GM20431 (cell line): Measurements from ENCODE around the gene INTS1.

ENCODE experiments used
- in situ Hi-C: fragments of 300-500 bp; cut with MseI, MboI; formaldehyde crosslinking; loops from one replicate; pipeline ENCODE4 v1.15.0; 2020; ENCODE audit warnings: low sequenced_read_pairs; ENCODE audit not compliant: unreplicated experiment

INTS1 gene

GRCh38 chr7:1512781-1513656 lies 8.8 kb upstream of the INTS1 start:
- in situ Hi-C loops, result no loop called here

DNA sequence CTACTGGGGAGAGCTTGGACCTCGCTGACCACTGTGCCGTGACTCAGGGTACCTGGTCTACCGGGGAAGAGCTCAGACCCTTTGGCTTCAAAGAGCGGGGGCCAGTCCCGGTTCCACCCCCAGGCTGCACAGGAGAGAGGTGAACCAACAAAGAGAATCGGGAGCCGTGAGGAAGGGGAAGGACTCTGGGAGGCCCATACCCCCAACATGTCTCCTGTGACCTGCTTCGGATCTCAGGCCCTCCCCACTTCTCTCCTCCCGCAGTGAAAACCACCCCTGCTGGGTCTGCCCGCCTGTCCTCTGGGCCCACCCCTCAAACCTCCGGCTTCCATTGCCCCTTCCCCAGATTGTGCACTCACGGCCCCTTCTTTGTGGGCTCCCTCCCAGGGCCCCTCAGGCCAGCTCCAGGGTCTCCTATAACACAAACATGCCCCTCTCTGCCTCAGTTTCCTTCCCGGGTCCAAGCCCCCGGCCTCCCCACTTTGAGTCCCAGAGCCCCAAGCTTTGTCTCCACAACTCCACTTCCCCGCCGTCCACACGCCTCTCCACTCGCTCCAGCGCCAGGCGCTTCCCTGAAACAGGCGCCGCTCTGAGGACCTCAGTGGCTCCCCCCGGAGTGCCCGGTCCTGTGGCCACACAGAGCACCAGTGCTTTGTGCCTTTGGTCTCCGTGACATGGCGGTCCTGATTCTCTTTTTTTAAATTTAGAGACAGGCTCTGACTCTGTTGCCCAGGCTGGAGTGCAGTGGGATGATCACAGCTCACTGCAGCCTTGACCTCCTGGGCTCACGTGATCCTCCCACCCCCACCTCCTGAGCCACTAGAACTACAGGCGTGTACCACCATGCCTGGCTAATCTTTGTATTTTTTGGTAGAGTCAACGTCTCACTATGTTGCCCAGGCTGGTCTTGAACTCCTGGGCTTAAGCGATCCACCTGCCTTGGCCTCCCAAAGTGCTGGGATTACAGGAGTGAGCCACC lies 7.5 kb upstream of the INTS1 start:
- in situ Hi-C loops, result no loop called here

GRCh38 chr7:1510780-1511154 lies 6.6 kb upstream of the INTS1 start:
- in situ Hi-C loops, result no loop called here

GRCh38 chr7:1509226-1509625 lies 5.0 kb upstream of the INTS1 start:
- in situ Hi-C loops, result no loop called here

- in situ Hi-C loops, result no loop called here
Observed at GRCh38 chr7:1508277-1508758, 4.1 kb upstream of the INTS1 start.

DNA sequence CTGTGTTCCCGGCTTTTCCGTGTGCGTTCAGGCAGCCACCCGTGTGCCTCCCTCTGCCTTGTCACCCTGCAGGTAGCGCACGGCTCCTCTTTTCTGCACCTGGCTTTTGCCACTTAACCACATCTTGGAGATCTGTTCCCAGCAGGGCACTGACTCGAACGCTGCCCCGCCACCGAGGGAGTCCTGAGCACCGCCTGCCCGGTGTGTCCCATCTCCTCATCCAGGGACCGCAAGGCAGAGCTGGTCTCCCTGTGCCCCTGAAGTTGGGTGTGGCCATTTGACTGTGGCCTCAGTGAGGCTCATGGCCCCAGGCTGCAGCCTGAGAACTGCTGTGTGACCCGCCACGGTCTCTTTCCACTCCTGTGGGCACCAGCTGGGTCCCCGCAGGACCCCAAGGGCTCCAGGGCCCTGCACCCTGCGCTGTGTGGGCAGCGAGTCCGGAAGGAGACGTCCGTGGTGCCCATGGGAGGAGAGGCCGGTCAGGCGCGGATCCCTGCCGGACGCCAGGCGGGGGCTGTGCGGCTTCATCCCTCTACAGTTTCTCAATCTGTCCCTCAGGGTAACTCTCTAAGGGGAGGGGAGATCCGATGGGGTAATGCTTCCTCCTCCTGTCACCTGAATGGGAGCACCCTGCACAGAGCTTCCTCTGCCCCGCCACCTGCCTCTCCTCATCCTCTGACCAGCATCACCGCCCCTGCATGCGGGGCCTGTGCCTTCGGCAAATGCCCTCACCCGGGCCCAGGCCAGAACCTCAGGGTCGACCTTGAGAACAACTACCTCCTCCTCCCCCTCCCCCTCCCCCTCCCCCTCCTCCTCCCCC lies 1.8 kb upstream of the INTS1 start:
- in situ Hi-C loops, result no loop called here

- in situ Hi-C loops, result no loop called here
Observed at GRCh38 chr7:1503390-1503789, 799 bp downstream of the INTS1 start.

DNA sequence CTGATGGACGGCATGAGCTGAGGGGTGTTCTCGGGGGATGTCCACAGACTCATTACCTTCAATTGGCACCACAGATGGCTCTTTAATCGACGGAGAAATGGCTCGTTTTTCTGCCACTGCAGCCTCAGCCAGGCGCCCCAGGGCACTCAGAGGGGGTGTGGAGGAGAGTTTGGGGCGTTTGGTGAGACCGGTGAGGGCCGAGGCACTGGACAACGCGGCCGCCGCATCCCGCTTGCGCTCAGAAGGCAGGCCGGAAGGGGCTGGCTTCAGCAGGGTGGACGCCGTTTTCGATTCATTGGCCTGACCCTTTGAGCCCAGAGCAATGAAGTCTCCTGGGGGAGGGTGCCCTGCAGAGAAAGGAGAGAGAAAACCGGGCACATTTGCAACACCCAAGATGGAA lies 1.3 kb downstream of the INTS1 start:
- in situ Hi-C loops, result no loop called here

DNA sequence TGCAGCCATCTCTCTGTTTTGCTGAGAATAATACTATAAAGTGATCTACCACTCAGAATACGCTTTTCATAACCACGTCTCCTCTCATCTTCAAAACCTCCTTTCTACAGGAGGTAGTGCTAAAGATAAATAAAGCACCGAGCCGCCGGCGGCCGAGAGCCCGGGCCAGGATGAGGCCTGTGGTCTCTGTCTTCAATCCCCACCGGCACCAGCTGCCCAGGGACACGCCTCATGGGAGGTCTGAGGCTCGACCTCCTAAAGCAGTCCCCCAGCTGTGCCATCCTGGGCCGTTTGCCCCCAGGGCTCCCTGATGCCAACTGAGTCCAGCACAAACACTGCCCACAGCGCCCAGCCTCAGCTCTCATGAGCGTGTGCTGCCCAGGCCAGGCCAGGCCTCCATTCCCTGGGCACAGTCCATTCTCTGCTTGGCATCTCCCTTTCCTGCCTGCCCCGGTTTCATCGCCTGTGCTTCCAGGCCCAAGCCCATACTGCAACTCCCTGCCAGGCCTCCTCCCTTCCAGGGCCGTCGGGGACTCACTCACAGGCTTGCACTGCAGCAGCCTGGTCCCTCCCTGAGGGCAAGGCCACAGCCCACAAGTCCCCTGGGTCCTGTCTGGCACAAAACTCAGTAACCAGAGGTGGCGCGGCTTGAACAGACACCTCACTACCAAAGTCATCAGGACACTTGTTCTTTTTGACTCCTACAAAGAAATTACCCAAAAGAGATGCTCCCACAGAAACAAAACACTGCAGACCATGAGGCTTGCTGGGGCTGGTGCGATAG lies 2.5 kb downstream of the INTS1 start:
- in situ Hi-C loops, result no loop called here

DNA sequence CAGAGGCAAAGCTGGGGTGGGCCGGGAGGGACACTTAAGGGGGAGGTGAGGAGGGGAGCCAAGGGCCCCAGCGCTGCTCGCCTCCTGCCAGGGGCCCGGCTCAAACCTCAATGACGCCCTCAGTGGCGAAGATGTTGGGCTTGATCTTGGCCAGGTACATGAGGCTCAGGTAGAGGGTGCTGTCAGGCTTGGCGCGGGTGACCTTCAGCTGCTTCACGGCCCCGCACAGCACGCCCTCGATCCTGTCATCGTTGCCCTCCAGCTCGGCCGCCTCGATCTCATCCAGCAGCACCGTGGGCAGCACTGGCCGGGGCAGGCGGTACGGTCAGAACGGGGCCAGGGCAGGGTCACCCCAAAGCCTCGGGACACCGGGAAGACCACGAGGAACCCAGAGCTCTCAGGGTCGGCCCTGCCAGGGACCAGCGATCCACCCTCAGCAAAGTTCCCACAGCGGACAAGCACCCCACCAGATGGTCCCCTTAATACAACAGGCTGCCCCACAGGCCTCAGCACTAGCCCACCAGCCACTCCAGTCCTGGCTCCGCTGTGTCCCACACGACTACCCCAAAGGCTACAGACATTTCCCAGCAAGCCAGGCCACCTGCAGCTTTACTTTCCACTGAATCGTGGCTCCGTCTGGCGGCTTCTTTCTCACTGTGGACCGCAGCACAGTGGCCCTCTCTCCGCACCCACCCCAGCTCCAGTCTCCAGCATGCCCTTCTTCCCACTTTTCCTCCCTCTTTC lies 4.0 kb downstream of the INTS1 start:
- in situ Hi-C loops, result no loop called here

DNA sequence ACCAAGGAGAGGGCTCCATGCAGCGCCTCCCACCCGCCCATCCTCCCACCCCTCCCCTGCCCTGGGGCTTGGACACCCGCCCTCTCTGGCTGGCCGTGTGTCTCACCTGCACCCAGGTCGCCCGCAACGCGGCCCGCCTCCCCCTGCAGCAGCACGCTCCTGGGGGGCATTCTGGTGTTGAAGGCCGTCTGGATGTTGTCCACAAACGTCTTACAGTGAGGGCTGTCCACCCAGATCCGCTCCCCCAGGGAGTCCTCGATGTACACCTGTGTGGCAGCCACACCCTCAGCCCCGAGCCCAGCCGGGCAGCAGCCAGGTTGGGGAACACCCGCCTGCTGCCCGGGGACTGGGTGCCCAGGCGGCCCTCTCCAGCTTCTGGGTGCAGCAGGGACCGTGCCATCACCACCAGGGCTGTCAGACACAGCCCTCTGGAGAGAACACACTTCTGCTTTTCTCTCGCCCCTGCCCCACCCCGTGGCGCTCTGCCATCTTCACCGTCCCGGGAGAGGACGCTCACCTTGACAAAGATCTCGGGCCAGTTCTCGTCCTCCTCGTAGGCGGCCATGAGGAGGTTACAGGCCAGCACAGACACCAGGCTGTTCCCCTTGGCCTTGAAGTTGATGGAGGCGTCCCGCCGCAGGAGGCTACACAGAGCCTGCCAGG lies 4.7 kb downstream of the INTS1 start:
- in situ Hi-C loops, result no loop called here

DNA sequence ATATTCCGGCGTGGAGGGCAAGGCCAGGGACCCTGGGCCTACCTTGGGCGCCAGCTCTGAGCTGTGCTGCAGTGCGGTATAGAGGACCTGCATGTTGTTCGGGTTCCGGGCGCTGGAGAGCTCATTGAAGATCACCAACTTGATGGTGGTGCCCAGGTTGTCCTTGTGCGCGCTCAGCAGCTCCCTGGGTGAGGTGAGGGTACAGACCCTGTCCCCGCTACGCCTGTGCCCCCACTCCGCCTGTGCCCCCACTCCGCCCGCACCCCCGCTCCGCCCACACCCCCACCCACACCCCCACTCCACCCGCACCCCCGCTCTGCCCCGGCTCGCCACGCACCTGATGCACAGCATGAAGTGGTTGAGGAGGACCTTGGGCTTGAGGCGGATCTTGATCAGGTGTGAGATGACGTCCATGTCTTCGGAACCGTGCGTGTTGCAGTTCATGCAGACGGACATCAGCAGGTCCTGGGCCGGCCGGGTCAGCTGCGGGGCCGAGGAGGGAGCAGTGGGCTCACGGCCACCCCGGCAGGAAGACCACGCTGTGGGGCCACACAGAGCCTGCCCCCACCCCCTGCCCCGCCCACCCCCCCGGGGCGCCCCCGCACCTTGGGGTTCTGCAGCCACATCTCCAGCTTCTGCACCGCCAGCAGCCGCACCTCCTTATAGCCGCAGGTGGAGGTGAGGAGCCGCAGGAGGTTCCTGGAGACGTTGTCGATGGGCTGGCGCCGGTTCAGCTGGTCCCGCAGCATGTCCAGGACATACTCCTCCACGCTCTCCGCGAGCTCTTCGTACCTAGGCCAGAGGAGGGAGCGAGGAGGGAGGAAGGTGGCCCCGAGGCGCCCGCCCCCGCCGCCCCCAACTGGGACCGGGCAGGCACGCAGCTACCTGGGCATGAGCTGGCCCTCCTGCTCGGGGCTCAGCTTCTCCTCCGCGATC lies 5.6 kb downstream of the INTS1 start:
- in situ Hi-C loops, result no loop called here

- in situ Hi-C loops, result no loop called here
Observed at GRCh38 chr7:1497293-1497927, 6.8 kb downstream of the INTS1 start.

GRCh38 chr7:1496531-1497292 lies 7.5 kb downstream of the INTS1 start:
- in situ Hi-C loops, result no loop called here

GRCh38 chr7:1495564-1496242 lies 8.5 kb downstream of the INTS1 start:
- in situ Hi-C loops, result no loop called here
